ENCODE data around the gene NFATC3. TPM values are rescaled to one million over a fixed set of nuclear protein-coding genes. Genes with fewer than 3 reads are reported as not detected.

Gene NFATC3
- total RNA-seq (10 to 100 TPM; 42.8 to 52.2 (median 46.0) TPM), polyA plus RNA-seq (10 to 100 TPM in 1 of 3 donors, 1 to 10 TPM in 2; 4.8 to 16.9 (median 6.0) TPM)

DNA sequence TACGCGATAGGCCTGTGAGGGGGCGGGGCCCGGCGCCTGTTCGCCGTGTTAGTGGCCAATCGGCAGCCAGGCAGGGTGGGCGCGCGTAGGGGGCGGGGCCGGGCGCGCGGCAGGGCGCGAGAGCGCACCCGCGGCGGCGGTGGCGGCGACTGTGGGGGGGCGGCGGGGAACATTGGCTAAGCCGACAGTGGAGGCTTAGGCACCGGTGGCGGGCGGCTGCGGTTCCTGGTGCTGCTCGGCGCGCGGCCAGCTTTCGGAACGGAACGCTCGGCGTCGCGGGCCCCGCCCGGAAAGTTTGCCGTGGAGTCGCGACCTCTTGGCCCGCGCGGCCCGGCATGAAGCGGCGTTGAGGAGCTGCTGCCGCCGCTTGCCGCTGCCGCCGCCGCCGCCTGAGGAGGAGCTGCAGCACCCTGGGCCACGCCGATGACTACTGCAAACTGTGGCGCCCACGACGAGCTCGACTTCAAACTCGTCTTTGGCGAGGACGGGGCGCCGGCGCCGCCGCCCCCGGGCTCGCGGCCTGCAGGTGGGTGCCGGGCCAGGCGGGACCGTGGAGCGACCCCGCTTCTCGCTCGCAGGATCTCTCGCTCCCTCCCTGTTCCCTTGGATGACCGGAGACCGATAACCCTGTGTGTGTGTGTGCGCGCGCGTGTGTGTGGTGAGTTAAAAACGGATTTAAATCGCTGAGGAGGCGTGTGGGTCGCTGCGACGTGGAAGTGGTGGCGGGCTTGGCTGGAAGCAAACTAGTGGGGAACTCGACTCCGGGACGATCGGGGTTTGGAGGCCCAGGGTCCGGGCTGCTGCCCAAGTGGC lies at the start of gene NFATC3:
TSS of gene NFATC3 (plus strand) at position 112 of the 813 bp plus-strand sequence. CDS start at position 424, 312 bp downstream.
- H3K4me3 ChIP-seq = peak within 1 kb of the TSS; percentile 57 to 97 (median 80)
- H3K27me3 ChIP-seq = no peaks in the 10 kb centered on the region
- DNase-seq = peak; percentile 99
- 0% methylated on average over 104 of the region's 104 CpGs for WGBS, 2 donors
- no peaks in the 10 kb centered on the region for H3K9me3 ChIP-seq
- peak; percentile 15 to 84 (median 68) for TF ChIP-seq POLR2AphosphoS5 (IDR thresholded peaks at IDR 0.05)
- TF ChIP-seq, protein P1, sequence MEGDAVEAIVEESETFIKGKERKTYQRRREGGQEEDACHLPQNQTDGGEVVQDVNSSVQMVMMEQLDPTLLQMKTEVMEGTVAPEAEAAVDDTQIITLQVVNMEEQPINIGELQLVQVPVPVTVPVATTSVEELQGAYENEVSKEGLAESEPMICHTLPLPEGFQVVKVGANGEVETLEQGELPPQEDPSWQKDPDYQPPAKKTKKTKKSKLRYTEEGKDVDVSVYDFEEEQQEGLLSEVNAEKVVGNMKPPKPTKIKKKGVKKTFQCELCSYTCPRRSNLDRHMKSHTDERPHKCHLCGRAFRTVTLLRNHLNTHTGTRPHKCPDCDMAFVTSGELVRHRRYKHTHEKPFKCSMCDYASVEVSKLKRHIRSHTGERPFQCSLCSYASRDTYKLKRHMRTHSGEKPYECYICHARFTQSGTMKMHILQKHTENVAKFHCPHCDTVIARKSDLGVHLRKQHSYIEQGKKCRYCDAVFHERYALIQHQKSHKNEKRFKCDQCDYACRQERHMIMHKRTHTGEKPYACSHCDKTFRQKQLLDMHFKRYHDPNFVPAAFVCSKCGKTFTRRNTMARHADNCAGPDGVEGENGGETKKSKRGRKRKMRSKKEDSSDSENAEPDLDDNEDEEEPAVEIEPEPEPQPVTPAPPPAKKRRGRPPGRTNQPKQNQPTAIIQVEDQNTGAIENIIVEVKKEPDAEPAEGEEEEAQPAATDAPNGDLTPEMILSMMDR (IDR thresholded peaks at IDR 0.05) = no peak
- peaks cover 0 to 46% (median 26%) of the 10 kb centered on the region in 4 donors for H3K4me1 ChIP-seq
- peak within 1 kb of the TSS; percentile 91 to 99 (median 94) for H3K27ac ChIP-seq
- intact Hi-C loops (cut with DNase I) = loop anchor here (2.0 kb wide), 1 partner anchor 143 kb away; no protein-coding TSS in a partner anchor
- H3K36me3 ChIP-seq = no peaks in the 10 kb centered on the region

DNA sequence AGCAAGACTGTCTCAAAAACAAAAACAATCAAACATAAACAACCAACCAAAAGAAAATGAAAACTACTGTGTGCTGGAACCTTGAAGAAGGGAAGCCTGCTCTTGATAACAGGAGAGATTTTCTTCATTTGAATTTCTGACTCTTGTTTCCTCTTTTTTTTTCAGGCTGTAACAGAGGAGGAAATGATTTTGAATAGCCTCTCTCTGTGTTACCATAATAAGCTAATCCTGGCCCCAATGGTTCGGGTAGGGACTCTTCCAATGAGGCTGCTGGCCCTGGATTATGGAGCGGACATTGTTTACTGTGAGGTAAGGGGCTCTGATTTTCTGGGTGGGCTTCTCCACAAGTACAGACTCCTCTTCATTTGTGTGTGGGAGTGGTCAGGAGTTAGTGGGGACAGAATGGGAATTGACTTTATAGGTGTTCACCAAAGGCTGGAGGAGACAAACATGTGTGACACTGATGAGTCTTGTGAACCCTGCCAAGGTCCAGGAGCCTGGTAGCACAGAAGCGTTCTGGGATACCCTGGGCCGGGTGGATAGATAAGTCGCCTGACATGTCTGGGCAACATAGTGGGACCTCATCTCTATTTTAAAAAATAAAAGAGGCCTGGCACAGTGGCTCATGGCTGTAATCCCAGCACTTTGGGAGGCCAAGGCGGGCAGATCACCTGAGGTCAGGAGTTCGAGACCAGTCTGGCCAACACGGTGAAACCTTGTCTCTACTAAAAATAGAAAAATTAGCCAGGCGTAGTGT lies 47.2 kb upstream of the NFATC3 start:
- peaks cover 0 to 3% (median 0%) of the 10 kb centered on the region in 4 donors for H3K36me3 ChIP-seq
- no peak overlapping the region for H3K27ac ChIP-seq
- no peaks in the 10 kb centered on the region for H3K4me1 ChIP-seq
- H3K4me3 ChIP-seq = no peak overlapping the region
- TF ChIP-seq EP300 (IDR thresholded peaks at IDR 0.05) = no peak
- TF ChIP-seq, protein P1 (IDR thresholded peaks at IDR 0.05) = no peak
- TF ChIP-seq POLR2A (IDR thresholded peaks at IDR 0.05) = no peak
- no peak for TF ChIP-seq POLR2AphosphoS5 (IDR thresholded peaks at IDR 0.05)
- 85 to 93% methylated on average over 9 of the region's 9 CpGs for WGBS, 2 donors
- peak; percentile 28 for DNase-seq
- no peaks in the 10 kb centered on the region for H3K27me3 ChIP-seq
- H3K9me3 ChIP-seq = no peaks in the 10 kb centered on the region
- intact Hi-C loops (cut with DNase I) = no loop called here

DNA sequence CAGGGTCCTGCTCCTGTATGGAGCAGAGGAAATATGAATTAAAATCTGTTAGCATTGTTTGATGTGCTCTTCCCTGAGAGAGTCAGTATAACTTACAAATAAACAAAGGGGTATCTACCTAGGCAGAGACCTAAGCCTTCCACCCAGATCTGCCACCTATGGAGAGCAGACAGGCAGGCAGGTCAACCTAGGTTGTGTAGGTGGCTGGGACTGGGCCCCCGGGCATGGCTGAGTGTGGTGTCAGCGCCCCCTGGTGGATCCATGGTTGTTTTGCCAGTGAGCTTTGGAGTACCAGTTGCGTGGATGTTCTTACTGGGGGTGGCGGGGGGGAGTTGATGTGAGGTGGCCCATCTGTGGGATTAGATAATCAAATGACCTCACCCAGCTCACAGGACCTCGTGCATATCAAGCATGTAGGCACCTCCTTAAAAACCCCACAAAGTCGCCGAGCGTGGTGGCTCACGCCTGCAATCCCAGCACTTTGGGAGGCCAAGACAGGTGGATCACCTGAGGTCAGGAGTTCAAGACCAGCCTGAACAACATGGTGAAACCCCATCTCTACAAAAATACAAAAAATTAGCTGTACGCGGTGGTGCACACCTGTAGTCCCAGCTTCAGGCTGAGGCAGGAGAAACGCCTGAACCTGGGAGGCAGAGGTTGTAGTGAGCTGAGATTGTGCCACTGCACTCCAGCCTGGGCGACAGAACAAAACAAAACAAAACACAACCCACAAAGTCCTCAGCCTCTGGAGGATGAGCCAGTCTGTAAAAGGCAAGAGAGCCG lies 44.5 kb upstream of the NFATC3 start:
- Histone ChIP-seq H3K36me3 (peaks cover 0 to 3% (median 0%) of the 10 kb centered on the region in 4 donors), H3K4me1 (no peaks in the 10 kb centered on the region), H3K27ac (no peak overlapping the region), H3K27me3 (no peaks in the 10 kb centered on the region), H3K4me3 (no peak overlapping the region), H3K9me3 (no peaks in the 10 kb centered on the region)
- WGBS, 2 donors = 65 to 66% methylated on average over 14 of the region's 14 CpGs
- intact Hi-C loops (cut with DNase I) = loop anchor here (1.0 to 5.0 kb wide), 3 partner anchors 48 to 224 kb away; partner anchors contain the start of gene NRN1L
- peak; percentile 88 for DNase-seq
- TF ChIP-seq, protein P1 (IDR thresholded peaks at IDR 0.05) = peak; percentile 48 to 80 (median 76)
- TF ChIP-seq EP300 (IDR thresholded peaks at IDR 0.05) = no peak

DNA sequence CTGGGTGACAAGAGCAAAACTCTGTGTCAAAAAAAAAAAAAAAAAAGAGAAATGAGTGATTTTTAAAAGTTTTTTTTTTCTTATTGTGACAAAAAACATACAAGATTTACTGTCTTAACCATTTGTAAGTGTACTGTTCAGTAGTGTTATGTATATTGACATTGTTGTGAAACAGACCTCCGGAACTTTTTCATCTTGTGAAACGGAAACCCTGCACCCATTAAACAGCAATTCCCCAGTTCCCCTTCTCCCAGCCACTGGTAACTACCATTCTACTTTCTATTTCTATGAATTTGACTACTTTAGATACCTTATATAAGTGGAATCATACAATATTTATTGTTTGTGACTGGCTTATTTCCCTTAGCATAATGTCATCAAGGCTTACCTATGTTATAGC lies 43.4 kb upstream of the NFATC3 start:
- Histone ChIP-seq H3K4me3 (no peak overlapping the region), H3K27ac (no peak overlapping the region), H3K27me3 (no peaks in the 10 kb centered on the region), H3K36me3 (peaks cover 0 to 3% (median 0%) of the 10 kb centered on the region in 4 donors), H3K9me3 (no peaks in the 10 kb centered on the region), H3K4me1 (no peaks in the 10 kb centered on the region)
- intact Hi-C loops (cut with DNase I) = loop anchor here (5.0 kb wide), 2 partner anchors 49 to 159 kb away; partner anchors contain the start of gene NRN1L
- peak; percentile 3 for DNase-seq
- WGBS, 2 donors = 85 to 86% methylated on average over 2 of the region's 2 CpGs
- no peak for TF ChIP-seq POLR2A (IDR thresholded peaks at IDR 0.05)
- no peak for TF ChIP-seq POLR2AphosphoS5 (IDR thresholded peaks at IDR 0.05)
- no peak for TF ChIP-seq EP300 (IDR thresholded peaks at IDR 0.05)
- TF ChIP-seq, protein P1 (IDR thresholded peaks at IDR 0.05) = no peak

Data from sigmoid colon (tissue), 7 donors.